Central memory CD8-positive, alpha-beta T cell (primary cell): ENCODE results near the gene OTULIN.

Experiments
- ATAC-seq: fragments of 150-1000 bp; cut with Tn5 transposase; replicated peaks from 2 replicates; pipeline ENCODE4 v1.10.0; 2022; ENCODE audit warnings: mild to moderate bottlenecking, moderate FRiP score, moderate number of reproducible peaks; ENCODE audit not compliant: poor library complexity, severe bottlenecking; ENCODE audit errors: extremely low read depth
- DNase-seq, 2 donors: peaks; one replicate each; pipeline ENCODE4 v3.0.0; 2021; ENCODE audit warnings: low spot score in 2 of 2
- H3K27ac Mint-ChIP-seq: one replicate; pipeline ENCODE4 v1.8.0; 2022; ENCODE audit warnings: low read depth, mild to moderate bottlenecking, moderate library complexity, mixed read lengths
- H3K27me3 Mint-ChIP-seq: one replicate; pipeline ENCODE4 v1.8.0; 2022; ENCODE audit warnings: mixed read lengths
- H3K36me3 Mint-ChIP-seq: one replicate; pipeline ENCODE4 v1.8.0; 2022; ENCODE audit warnings: mild to moderate bottlenecking, moderate library complexity, mixed read lengths; ENCODE audit not compliant: insufficient read depth
- H3K4me1 Mint-ChIP-seq: one replicate; pipeline ENCODE4 v1.8.0; 2022; ENCODE audit warnings: mixed read lengths
- H3K4me3 Mint-ChIP-seq: one replicate; pipeline ENCODE4 v1.8.0; 2022; ENCODE audit warnings: mild to moderate bottlenecking, moderate library complexity, mixed read lengths
- H3K9me3 Mint-ChIP-seq: one replicate; pipeline ENCODE4 v1.8.0; 2022; ENCODE audit warnings: mixed read lengths

Gene OTULIN

GRCh38 chr5:14702238-14702839, 37.8 kb downstream of the OTULIN start:
- no peak for DNase-seq
- Mint-ChIP-seq H3K4me3 (no peak overlapping the region), H3K9me3 (no peaks in the 10 kb centered on the region), H3K4me1 (peaks cover 70% of the 10 kb centered on the region), H3K27me3 (no peaks in the 10 kb centered on the region), H3K27ac (peak overlapping the region; percentile 98), H3K36me3 (peaks cover 35% of the 10 kb centered on the region)
- no peak for ATAC-seq

GRCh38 chr5:14705556-14705955, 41.0 kb downstream of the OTULIN start:
- no peak for DNase-seq
- H3K27ac Mint-ChIP-seq: peak overlapping the region; percentile 96
- H3K9me3 Mint-ChIP-seq: no peaks in the 10 kb centered on the region
- no peaks in the 10 kb centered on the region for H3K27me3 Mint-ChIP-seq
- peaks cover 81% of the 10 kb centered on the region for H3K4me1 Mint-ChIP-seq
- H3K4me3 Mint-ChIP-seq: peak overlapping the region; percentile 6
- peaks cover 33% of the 10 kb centered on the region for H3K36me3 Mint-ChIP-seq
- no peak for ATAC-seq

GRCh38 chr5:14706615-14707021, 42.1 kb downstream of the OTULIN start:
- no peaks in the 10 kb centered on the region for H3K27me3 Mint-ChIP-seq
- peak overlapping the region; percentile 96 for H3K27ac Mint-ChIP-seq
- H3K4me3 Mint-ChIP-seq: peak overlapping the region; percentile 79
- H3K4me1 Mint-ChIP-seq: peaks cover 73% of the 10 kb centered on the region
- ATAC-seq: peak; percentile 95
- no peak for DNase-seq
- H3K9me3 Mint-ChIP-seq: no peaks in the 10 kb centered on the region
- peaks cover 38% of the 10 kb centered on the region for H3K36me3 Mint-ChIP-seq

GRCh38 chr5:14707811-14708390, 43.4 kb downstream of the OTULIN start:
- DNase-seq (no peak), ATAC-seq (no peak)
- no peaks in the 10 kb centered on the region for H3K9me3 Mint-ChIP-seq
- H3K27ac Mint-ChIP-seq: peak overlapping the region; percentile 96
- H3K36me3 Mint-ChIP-seq: peaks cover 36% of the 10 kb centered on the region
- H3K27me3 Mint-ChIP-seq: no peaks in the 10 kb centered on the region
- H3K4me1 Mint-ChIP-seq: peaks cover 72% of the 10 kb centered on the region
- no peak overlapping the region for H3K4me3 Mint-ChIP-seq

- Mint-ChIP-seq H3K9me3 (no peaks in the 10 kb centered on the region), H3K36me3 (peaks cover 37% of the 10 kb centered on the region), H3K4me1 (peaks cover 66% of the 10 kb centered on the region), H3K27ac (peak overlapping the region; percentile 55), H3K4me3 (no peak overlapping the region), H3K27me3 (no peaks in the 10 kb centered on the region)
- DNase-seq (no peak), ATAC-seq (no peak)
Measured at GRCh38 chr5:14708551-14708950, 44.0 kb downstream of the OTULIN start.

GRCh38 chr5:14710313-14710994, 45.9 kb downstream of the OTULIN start:
- ATAC-seq (no peak), DNase-seq (no peak)
- peaks cover 58% of the 10 kb centered on the region for H3K4me1 Mint-ChIP-seq
- H3K27ac Mint-ChIP-seq: peak overlapping the region; percentile 83
- H3K36me3 Mint-ChIP-seq: peaks cover 39% of the 10 kb centered on the region
- no peaks in the 10 kb centered on the region for H3K27me3 Mint-ChIP-seq
- H3K9me3 Mint-ChIP-seq: no peaks in the 10 kb centered on the region
- no peak overlapping the region for H3K4me3 Mint-ChIP-seq

- Mint-ChIP-seq H3K36me3 (peaks cover 35% of the 10 kb centered on the region), H3K27ac (peak overlapping the region; percentile 85), H3K4me3 (no peak overlapping the region)
Measured at GRCh38 chr5:14712131-14712530, 47.6 kb downstream of the OTULIN start.

GRCh38 chr5:14712666-14713065, 48.1 kb downstream of the OTULIN start:
- Mint-ChIP-seq H3K27me3 (no peaks in the 10 kb centered on the region), H3K4me3 (no peak overlapping the region), H3K9me3 (no peaks in the 10 kb centered on the region), H3K36me3 (peaks cover 36% of the 10 kb centered on the region), H3K27ac (peak overlapping the region; percentile 85), H3K4me1 (peaks cover 37% of the 10 kb centered on the region)
- no peak for DNase-seq
- no peak for ATAC-seq

More at GRCh38 chr5:14712131-14712530, 47.6 kb downstream of the OTULIN start:
- DNase-seq: no peak
- ATAC-seq: no peak
- Mint-ChIP-seq H3K27me3 (no peaks in the 10 kb centered on the region), H3K9me3 (no peaks in the 10 kb centered on the region), H3K4me1 (peaks cover 41% of the 10 kb centered on the region)

GRCh38 chr5:14713476-14714390, 49.2 kb downstream of the OTULIN start:
- H3K27ac Mint-ChIP-seq: peak overlapping the region; percentile 69
- DNase-seq (no peak), ATAC-seq (no peak)
- H3K4me3 Mint-ChIP-seq: no peak overlapping the region
- H3K27me3 Mint-ChIP-seq: no peaks in the 10 kb centered on the region
- H3K4me1 Mint-ChIP-seq: peaks cover 27% of the 10 kb centered on the region
- H3K9me3 Mint-ChIP-seq: no peaks in the 10 kb centered on the region
- H3K36me3 Mint-ChIP-seq: peaks cover 33% of the 10 kb centered on the region

- ATAC-seq (no peak), DNase-seq (no peak)
- Mint-ChIP-seq H3K9me3 (no peaks in the 10 kb centered on the region), H3K4me1 (peaks cover 21% of the 10 kb centered on the region), H3K36me3 (peaks cover 30% of the 10 kb centered on the region), H3K4me3 (no peak overlapping the region), H3K27me3 (no peaks in the 10 kb centered on the region), H3K27ac (peak overlapping the region; percentile 55)
Measured at GRCh38 chr5:14714706-14715105, 50.2 kb downstream of the OTULIN start.

GRCh38 chr5:14715481-14715880, 51.0 kb downstream of the OTULIN start:
- Mint-ChIP-seq H3K27me3 (no peaks in the 10 kb centered on the region), H3K36me3 (peaks cover 25% of the 10 kb centered on the region), H3K9me3 (no peaks in the 10 kb centered on the region), H3K27ac (peak overlapping the region; percentile 64), H3K4me3 (no peak overlapping the region), H3K4me1 (peaks cover 25% of the 10 kb centered on the region)
- ATAC-seq (no peak), DNase-seq (no peak)
